ENCODE data around the gene SLC7A14.

SLC7A14 gene

GRCh38 chr3:170497207-170498095 lies 88.4 kb downstream of the SLC7A14 start:
- DNase-seq (ENCODE audit: low read depth) = no peak

DNA sequence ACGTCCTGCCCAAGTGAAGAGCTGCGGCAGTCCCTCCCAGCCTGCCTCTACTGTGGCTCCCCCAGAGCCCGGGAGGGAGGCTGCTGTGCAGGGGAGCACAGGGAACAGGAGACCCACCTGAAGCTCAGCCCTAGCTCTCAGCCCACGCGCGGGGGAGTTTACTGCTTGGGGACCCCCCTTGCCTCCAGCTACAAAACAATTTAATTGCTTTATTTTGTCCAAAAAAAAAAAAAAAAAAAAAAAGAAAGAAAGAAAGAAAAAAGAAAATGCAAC lies 89.1 kb downstream of the SLC7A14 start:
- DNase-seq (ENCODE audit: low read depth) = no peak

DNA sequence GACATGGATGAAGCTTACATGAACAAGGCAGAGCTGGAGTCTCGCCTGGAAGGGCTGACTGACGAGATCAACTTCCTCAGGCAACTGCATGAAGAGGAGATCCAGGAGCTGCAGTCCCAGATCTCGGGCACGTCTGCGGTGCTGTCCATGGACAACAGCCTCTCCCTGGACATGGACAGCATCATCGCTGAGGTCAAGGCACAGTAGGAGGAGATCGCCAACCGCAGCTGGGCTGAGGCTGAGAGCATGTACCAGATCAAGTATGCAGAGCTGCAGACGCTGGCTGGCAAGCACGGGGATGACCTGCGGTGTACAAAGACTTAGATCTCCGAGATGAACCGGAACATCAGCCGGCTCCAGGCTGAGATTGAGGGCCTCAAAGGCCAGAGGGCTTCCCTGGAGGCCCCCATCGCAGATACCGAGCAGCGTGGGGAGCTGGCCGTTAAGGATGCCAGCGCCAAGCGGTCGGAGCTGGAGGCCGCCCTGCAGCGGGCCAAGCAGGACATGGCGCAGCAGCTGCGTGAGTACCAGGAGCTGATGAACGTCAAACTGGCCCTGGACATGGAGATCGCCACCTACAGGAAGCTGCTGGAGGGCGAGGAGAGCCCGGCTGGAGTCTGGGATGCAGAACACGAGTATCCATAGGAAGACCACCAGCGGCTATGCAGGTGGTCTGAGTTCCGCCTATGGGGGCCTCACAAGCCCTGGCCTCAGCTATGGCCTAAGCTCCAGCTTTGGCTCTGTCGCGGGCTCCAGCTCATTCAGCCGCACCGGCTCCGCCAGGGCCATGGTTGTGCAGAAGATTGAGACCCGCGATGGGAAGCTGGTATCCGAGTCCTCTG lies 89.6 kb downstream of the SLC7A14 start:
- no peak for DNase-seq (ENCODE audit: low read depth)

GRCh38 chr3:170494766-170495165 lies 91.1 kb downstream of the SLC7A14 start:
- DNase-seq (ENCODE audit: low read depth) = no peak

- DNase-seq (ENCODE audit: low read depth) = no peak
These were observed 92.1 kb downstream of the SLC7A14 start for GRCh38 chr3:170493712-170494182.

DNA sequence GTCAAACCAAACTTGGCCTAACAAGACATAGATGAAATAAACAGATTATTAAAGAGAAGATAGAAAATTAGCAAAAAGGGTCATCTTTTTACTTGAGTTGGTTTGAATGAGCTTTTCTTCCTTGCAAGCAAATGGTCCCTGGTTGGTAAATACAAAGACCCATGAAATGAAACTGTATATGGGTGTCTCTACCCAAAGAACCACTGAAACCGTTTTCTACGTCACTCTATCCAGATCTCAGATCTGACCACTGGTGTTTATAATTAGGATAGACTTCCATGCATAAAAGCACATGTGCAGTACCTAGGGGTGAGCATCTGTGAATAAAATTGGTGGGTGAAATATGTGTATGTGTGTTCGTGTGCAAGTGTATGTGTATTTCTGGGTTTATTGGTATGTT lies 94.0 kb downstream of the SLC7A14 start:
- DNase-seq (ENCODE audit: low read depth) = no peak

DNA sequence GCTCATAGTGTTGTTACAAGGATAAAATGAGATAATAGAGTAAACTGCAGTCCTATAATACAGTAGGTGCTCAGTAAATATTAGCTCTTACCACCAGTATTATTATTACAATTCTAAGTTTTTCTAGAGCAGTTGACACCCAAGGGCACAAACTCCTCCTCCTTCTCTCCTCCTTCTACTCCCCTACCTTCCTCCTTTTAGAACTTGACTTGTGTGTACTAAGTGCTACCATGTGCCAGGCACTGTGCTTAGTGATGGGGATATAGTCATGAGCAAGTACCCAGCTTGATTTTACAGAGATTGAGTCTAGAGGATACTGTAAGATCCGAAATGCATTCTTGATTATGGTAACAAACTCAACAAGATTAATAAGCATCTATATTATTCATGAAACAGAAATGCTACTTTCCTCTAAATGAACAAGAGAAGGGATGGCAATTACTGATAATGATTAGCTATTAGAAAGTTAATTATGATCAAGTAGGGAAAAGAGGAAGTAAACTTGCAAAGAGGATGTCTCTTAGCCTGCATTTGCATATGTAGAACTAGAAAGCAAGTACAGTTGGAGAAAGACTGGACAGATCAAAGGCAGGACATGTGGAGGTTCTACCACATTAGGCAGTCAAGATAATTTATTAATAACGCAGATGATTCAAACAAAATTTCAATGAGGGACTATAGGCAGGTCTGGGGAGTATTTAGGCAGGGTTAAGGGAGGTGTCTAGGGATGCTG lies 94.9 kb downstream of the SLC7A14 start:
- DNase-seq (ENCODE audit: low read depth) = no peak

- no peak for DNase-seq (ENCODE audit: low read depth)
These were observed 97.1 kb downstream of the SLC7A14 start for GRCh38 chr3:170488802-170489201.

- no peak for DNase-seq (ENCODE audit: low read depth)
These were observed 98.8 kb downstream of the SLC7A14 start for GRCh38 chr3:170487031-170487430.

DNA sequence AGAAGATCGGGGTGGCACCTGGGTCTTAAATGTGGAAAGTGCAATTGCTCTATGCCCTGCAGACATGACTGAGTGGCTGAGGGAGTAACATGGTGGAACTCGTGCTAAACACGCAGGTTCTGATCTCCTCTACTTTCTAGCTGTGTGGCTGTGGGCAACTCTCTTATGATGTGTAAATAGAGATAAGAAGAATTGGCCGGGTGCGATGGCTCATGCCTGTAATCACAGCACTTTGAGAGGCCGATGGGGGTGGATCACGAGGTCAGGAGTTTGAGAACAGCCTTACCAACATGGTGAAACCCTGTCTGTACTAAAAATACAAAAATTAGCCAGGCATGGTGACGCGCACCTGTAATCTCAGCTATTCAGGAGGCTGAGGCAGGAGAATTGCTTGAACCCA lies 99.5 kb downstream of the SLC7A14 start:
- no peak for DNase-seq (ENCODE audit: low read depth)

DNA sequence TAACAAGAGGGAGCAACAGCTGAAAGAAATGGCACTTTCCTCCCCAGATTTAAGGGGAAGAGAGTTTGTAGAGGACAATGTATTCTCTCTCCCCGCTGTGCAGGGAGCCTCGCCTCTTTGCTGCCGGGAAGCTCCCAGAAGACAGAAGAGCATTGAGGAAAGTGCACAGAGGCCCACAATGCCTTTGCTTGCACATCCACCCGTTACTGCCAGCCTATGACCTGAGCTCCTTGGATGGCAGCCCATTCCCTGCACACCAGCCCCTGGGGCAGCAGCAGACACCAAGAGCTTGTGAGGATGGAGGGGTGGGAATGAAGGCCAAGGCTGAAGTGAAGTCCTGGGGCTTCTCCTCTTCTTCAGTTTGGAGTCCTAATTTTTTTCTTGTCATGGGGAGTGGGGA lies 100.2 kb downstream of the SLC7A14 start:
- no peak for DNase-seq (ENCODE audit: low read depth)

- DNase-seq (ENCODE audit: low read depth) = no peak
These were observed 100.6 kb downstream of the SLC7A14 start for GRCh38 chr3:170485294-170485693.

DNA sequence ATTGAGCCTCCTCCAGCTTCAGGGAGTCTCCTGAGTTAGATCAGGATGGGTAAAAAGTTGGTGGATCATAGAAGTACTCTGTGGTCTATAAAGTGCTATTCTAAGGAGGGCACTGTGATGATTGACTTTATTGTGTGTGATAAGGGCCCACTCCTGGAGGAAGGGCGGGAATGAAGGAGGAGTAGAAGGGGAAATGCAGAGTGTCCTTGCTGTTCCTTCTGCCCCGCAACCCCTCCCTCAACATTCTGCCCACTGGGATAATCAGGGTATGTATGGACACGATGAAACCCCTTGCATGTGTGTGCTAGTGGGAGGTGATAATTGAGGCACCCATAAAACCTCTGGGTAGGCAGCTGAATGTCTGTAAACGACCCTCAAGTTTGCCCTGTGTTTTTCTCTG lies 101.0 kb downstream of the SLC7A14 start:
- no peak for DNase-seq (ENCODE audit: low read depth)

DNA sequence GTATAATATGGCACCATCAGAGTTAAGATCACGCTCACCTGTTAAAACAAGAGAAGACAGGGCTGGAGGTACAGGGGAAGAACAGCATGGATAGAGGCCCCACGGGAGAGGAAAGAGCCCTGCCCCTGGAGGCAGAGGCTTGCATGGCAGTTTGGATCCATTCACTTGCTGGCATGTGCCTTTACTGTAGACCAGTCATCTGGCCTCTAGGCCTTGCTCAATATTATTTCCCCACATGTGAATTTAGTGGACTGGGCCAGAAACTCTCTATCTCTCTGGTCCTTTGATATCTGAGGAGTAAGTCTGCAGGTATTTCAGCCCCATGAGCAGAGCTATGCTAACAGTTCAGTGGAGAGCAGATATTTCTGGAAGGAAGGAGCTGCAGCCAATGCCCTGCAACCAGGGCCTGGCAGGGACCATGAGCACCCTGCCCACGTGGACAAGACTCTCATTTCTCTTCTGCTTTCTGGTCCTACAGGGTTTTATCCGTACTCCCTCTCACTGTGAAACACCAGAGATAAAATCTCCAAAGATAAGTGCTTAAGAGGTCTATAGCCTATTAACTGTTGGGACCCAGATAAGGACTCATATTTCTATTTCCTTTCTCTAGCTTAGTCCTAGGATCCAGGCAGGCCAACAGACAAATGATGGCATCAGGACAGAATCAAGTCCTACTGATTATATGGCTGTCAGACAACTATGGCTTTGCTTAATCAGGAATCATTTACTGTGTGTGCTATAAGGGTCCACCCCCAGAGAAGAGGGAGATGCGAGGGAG lies 102.2 kb downstream of the SLC7A14 start:
- no peak for DNase-seq (ENCODE audit: low read depth)

GRCh38 chr3:170482199-170482598 lies 103.7 kb downstream of the SLC7A14 start:
- DNase-seq (ENCODE audit: low read depth) = no peak

- DNase-seq (ENCODE audit: low read depth) = no peak
These were observed 105.8 kb downstream of the SLC7A14 start for GRCh38 chr3:170480111-170480510.

DNA sequence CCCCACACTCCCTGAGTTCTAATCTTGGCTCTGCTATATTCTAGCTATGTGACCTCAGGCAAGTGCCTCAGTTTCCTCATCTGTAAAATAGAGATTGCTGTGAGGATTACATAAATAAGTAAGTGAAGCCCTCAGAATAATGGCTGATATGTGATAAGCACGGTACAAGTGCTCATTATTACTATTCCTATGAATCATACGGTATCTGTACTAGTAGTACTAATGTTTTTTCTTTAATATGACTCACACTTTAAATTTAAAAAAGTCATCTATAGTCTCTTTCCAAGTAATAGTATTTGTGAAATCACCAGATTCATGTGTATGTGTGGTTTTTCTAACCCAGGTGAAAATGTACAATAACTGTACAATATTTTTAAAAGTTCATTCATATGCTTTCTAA lies 108.5 kb downstream of the SLC7A14 start:
- DNase-seq (ENCODE audit: low read depth) = no peak

GRCh38 chr3:170476291-170476690 lies 109.6 kb downstream of the SLC7A14 start:
- DNase-seq (ENCODE audit: low read depth) = no peak

DNA sequence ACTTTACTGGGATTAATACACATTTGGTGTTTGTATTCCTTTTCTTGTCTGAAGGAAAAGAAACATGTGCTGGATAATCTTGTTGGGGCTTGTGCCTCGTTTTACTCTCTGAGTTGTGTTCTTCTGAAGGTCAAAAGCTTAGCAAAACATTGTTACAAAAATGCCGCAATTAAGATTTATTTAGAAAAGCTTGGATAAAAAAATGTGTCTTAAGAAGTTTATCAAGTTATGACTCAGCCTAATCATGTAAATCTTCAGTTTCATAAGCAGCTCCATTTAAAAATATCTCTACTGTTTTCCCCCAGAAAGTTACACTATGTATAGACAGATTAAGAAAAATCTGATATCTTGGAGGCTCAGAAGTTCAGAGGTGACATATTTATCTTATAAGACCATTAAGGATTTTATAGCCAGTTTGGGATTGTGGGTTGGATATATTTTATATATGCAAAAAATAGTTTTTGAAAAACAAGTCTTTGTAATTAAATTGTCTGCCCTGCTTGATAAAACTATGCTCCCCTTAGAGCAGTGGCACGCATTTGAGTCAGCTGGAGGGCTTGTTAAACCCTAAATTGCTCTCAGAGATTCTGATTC lies 110.7 kb downstream of the SLC7A14 start:
- DNase-seq (ENCODE audit: low read depth) = no peak

GRCh38 chr3:170473358-170473757 lies 112.5 kb downstream of the SLC7A14 start:
- DNase-seq (ENCODE audit: low read depth) = no peak

GRCh38 chr3:170471149-170471548 lies 114.7 kb downstream of the SLC7A14 start:
- DNase-seq (ENCODE audit: low read depth) = no peak

Measured in activated T-helper 9 cell treated with anti-CD3 and anti-CD28 coated beads, Interleukin-2, amount 50 U/mL, for 16 hours (primary cell).